ENCODE results near the gene DMTF1. TPM values are rescaled to one million over a fixed set of nuclear protein-coding genes. Genes with fewer than 3 reads are reported as not detected.

DMTF1 gene
- polyA plus RNA-seq, 2 of the 4 experiments (the other 2 are of a cell fraction): 37.3 to 124 TPM

GRCh38 chr7:87105401-87105800 lies 46.9 kb upstream of the DMTF1 start:
- ChIA-PET POLR2A (no interaction called here), CTCF (no interaction called here)
- H3K4me3 ChIP-seq: no peak overlapping the region
- no peak for FAIRE-seq
- ATAC-seq: no peak
- no peak overlapping the region for H3K27ac ChIP-seq
- H3K4me1 ChIP-seq: no peaks in the 10 kb centered on the region
- H3K4me2 ChIP-seq: no peak overlapping the region
- WGBS (ENCODE audit: missing lambda C conversion rate): 8% methylated on average over 1 of the region's 1 CpG
- no peak for DNase-seq (ENCODE audit: low read depth in 1 of 2, low spot score in 1 of 2)
- no peak for TF ChIP-seq ESRRA (IDR thresholded peaks at IDR 0.05; ENCODE audit: borderline replicate concordance, low read length)
- TF ChIP-seq NFE2L2 (conservative IDR thresholded peaks at IDR 0.05; ENCODE audit: low read length): no peak
- no peak for TF ChIP-seq ZSCAN20 (CRISPR knock-in tag; IDR thresholded peaks at IDR 0.05)
- no peak for TF ChIP-seq CEBPB (IDR thresholded peaks at IDR 0.05)
- no peak for TF ChIP-seq CBX8 (IDR thresholded peaks at IDR 0.05)
- no peak for TF ChIP-seq CTCF (IDR thresholded peaks at IDR 0.05)
- TF ChIP-seq NPAS2 (CRISPR knock-in tag; IDR thresholded peaks at IDR 0.05; ENCODE audit: borderline replicate concordance): no peak
- no peaks in the 10 kb centered on the region for H3K9me3 ChIP-seq

GRCh38 chr7:87106974-87107612 lies 45.2 kb upstream of the DMTF1 start:
- Histone ChIP-seq H3K4me1 (no peaks in the 10 kb centered on the region), H3K4me3 (no peak overlapping the region), H3K4me2 (no peak overlapping the region), H3K9me3 (no peaks in the 10 kb centered on the region), H3K27ac (no peak overlapping the region)
- DNase-seq (ENCODE audit: low read depth in 1 of 2, low spot score in 1 of 2): no peak
- ChIA-PET POLR2A (no interaction called here), CTCF (interaction anchor here (0.6 kb wide), 1 partner anchor 318 kb away, joined by 3 read pairs; no protein-coding TSS in a partner anchor)
- ATAC-seq: no peak
- FAIRE-seq: no peak
- WGBS (ENCODE audit: missing lambda C conversion rate): 5% methylated on average over 4 of the region's 4 CpGs
- TF ChIP-seq CBX2 (IDR thresholded peaks at IDR 0.05; ENCODE audit: borderline replicate concordance, low read depth) (no peak), HOXB13 (CRISPR knock-in tag; IDR thresholded peaks at IDR 0.05; ENCODE audit: low read depth) (no peak), GATA3 (IDR thresholded peaks at IDR 0.05; ENCODE audit: borderline replicate concordance) (no peak), RFX5 (IDR thresholded peaks at IDR 0.05) (no peak), FOSL2 (IDR thresholded peaks at IDR 0.05) (no peak), FOSL2 (CRISPR knock-in tag; IDR thresholded peaks at IDR 0.05) (no peak), REST (IDR thresholded peaks at IDR 0.05) (no peak), NPAS2 (CRISPR knock-in tag; IDR thresholded peaks at IDR 0.05; ENCODE audit: borderline replicate concordance) (no peak), TP53 (CRISPR knock-in tag; IDR thresholded peaks at IDR 0.05) (no peak), EHMT2 (IDR thresholded peaks at IDR 0.05; ENCODE audit: low read depth) (no peak), ZSCAN20 (CRISPR knock-in tag; IDR thresholded peaks at IDR 0.05) (no peak), POLR2A (IDR thresholded peaks at IDR 0.05; ENCODE audit: low read length) (no peak), HDAC2 (IDR thresholded peaks at IDR 0.05) (no peak)

Measured in A549 (cell line).